GM21447 (cell line): ENCODE results near the gene MEAK7.

Source experiments
- ATAC-seq: cut with Tn5 transposase; IDR thresholded peaks from one replicate; pipeline ENCODE4 v1.9.1; 2021; ENCODE audit not compliant: unreplicated experiment

The MEAK7 gene

DNA sequence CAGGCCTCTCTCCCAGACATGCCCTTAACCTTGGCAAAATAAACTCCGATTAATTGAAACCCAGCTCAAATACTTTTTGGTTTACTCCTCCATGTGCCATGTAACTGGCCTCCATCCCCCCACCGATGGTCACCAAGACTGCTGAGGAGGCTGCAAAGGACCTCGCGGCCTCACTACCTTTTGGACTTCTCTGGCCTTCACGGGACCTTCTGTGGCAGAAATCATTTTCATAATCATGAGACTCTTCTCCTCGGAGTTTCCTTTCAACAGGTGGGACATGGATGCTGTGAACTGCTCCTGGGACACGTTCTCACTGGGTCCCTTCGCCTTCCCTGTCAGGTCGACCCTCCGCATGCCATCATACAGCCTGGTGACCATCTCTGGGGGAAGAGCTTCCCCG, 9.0 kb downstream of the MEAK7 start:
- no peak for ATAC-seq

DNA sequence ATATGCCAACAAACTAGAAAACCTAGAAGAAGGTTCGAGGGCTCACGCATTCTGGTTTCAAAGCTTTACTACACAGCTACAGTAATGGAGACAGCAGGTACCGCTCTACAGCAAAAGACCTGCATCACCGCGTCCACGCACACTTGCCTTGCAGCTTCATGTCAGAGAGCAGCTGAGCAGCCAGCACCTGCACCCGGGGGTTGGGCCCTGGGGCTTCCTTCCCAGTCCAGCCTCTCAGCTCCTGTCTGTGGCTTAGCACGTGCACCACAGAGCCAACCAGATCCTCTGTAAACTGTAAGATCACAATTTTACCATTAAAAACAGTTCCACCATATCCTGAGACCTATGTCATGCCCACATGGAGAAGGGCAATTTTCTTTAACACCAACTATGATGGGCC, 15.3 kb downstream of the MEAK7 start:
- ATAC-seq, result no peak

DNA sequence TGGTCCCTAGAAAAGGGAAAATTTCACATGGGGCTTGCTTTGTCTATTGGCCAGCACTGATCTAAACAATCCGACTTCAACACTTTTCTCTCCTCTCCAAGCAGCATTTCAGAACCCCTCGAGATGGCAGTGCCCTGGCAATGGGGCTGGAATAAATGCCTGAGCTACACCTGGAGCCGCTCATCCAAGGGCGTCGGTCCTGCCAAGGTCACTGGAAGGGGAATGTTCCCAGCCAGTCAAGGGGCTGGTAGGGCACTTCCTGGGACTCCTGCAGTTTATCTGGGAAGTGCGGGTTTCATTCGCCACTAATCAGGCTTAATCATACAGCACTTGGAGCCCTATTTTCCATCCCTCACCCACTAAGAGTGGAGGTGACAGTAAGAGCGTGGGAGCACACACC, 17.1 kb downstream of the MEAK7 start:
- ATAC-seq, result no peak

DNA sequence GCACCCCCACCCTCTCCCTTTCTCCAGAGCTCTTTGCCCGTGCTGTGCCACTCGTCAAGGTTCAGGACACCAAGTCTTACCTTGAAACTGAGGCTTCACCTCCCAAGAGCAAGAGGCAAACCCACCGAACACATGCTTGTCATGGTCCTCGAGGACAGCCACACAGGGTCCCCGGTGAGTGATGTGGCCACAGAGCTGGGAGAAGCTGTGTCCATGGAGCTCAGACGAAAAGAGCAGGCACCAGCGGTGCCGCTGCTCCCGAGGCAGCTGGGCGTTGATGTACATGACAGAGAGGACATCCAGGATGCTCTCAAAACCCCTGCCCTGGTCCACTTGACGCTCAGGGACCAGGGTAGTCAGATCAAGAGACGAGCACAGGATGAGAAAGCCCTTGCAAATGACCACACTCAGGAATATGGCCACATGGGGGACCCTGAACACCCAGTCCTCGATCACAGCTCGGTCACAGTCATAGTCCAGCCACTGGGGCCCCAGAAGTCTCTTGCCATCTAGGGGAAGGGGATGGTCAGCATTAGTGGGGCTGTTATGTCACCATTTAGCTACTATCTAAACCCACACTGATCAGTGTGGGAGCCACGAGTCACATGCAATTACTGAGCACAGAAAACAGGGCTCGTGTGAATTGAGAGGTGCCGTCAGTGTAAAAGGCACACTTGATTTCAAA, 17.8 kb downstream of the MEAK7 start:
- ATAC-seq, result no peak

DNA sequence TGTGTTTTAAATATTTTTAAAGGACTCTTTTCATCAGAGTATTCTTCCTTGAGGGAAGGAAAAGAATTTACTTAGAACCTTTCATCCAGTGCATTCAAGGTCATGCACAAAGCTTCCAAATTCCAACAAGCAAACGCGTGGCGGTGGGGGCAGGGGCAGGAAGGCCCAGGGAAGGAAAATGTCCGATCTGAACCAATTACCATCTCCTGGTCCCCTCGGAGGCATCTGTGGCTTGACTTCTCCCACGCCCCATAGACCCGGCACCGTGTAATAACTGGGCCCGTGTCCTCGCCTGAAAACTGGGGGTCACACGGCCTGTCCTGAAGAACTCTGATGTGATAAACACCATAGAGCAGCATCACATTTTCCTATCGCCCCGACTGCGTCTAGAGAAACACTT, 18.3 kb downstream of the MEAK7 start:
- ATAC-seq, result no peak

DNA sequence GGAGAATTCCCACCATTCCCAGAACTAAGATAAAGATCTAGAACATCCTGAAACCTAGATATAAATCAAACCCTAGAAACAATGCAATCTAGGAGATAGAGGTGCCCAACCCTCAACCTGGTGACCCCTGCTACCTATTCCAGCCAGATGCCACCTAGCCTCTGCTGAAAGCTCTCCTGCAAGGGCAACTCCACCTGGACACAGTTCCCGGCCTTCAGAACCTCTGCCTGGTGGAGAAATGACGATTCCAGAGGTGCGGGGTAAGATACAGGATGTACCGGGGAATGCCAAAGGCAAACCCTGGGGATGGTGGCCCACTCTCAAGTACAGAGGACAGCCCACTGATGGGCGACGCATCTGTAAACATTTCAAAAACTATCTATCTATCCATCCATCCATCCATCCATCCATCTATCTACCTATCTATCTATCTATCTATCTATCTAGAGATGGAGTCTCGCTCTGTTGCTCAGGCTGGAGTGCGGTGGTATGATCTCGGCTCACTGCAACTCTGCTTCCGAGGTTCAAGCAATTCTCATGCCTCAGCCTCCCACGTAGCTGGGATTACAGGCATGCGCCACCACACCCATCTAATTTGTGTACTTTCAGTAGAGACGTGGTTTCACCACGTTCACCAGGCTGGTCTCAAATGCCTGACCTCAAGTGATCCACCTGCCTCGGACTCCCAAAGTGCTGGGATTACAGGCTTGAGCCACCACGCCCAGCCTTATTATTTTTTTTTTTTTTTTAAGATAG, 19.0 kb downstream of the MEAK7 start:
- ATAC-seq, result no peak

DNA sequence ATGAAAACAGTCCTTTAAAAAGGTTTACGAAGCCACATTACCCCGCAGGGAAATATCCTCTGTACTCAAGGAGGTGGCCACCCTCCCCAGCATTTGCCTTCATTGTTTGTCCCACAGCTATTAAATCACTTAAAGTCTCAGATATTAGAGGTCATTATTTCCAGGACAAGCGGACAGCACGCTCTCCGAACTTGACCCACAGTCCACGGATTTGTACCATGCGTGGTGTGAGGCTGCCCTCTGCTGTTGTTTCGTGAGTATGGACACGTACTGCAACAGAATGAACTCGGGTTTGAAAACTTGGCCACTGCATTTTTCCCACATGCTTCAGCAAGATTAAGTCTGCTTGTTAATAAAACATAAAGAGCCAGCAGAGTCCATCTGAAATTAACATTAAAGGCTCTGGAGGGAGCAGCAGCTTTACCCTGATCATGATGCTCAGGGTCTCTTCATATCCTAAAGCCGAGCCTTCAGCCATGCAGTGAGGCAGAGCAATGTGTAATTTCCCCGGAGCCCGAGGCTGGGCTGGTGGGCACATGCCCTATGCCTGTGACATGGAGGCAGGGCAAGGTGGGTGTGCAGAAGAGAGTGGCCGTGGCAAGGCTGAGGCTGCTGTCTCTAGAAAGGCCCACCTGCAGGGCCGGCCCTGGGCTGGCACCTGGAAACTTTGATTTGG, 19.7 kb downstream of the MEAK7 start:
- no peak for ATAC-seq

DNA sequence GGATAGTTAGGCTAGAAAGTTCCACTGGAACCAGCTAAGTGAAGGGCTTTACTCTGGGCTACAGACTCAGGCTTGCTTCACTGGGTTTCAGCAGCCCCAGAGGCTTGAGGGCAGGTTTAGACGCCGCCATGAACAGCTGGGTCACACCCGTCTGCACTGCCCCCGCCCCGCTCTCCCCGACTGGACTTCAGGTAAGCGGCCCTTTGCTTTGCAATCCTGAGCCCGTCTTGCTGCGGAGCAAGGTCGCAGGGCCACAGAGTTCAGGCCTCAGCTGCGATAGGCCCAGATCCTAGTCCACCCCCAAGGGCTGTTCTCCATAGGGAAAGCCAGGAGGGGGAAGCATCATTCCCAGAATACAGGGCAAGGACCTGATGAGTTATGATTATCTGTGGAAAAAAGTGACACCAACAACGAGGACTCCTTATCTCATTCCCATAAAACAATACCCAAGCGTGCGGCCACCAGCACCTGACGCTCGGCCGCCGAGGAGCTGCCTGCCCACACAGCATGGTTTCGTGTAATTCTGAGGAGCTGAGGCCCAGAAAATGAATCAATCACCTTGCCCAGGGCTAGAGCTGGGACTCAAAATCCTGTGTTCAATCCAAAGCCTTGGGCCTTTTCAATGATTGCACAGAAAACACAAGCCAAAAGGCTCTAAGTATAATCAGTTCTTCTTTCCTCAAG, 20.4 kb downstream of the MEAK7 start:
- no peak for ATAC-seq

DNA sequence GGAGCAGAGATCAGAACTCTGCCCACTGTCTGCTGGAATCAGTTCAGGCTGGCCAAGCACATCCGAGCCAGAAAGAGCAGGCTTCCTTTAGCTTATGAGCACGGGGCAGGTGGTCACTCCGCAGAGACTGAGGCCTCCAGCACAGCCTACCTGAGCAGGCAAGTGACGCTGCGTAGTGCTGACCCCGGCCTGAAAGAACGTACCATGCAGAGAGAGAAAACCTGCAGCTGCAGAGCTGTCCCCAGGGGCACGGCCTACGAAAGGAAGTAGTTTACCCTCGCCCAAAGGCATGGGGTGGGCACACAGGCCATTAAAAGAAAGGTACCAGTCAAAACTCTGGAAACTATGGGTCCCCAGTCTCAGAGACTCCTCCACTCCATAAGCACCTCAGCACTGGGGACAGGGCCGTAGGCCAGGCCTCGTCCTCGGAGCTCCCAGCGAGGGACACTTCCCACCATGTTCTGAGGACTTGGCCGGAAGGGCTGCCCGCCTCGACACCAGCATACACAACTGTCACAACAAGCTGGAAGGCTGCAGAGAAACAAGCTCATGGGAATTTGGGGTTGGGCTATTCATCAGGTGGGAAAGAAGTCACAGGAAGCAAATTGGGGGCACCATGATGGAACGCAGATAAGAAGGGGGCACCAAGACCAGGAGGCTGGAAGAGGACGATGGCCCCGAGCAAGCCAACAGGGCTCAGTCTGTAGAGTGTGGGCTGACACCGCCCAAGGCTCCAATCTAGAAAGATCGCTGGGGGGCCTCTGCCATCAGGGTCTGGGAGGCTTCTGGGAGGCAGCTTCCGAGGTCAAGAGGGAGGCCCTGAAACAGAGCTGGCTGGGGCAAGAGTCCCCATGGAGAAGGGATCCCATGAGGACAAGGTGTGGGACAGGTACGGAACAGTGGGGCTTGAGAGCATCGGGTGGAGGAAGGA, 21.2 kb downstream of the MEAK7 start:
- ATAC-seq, result no peak

DNA sequence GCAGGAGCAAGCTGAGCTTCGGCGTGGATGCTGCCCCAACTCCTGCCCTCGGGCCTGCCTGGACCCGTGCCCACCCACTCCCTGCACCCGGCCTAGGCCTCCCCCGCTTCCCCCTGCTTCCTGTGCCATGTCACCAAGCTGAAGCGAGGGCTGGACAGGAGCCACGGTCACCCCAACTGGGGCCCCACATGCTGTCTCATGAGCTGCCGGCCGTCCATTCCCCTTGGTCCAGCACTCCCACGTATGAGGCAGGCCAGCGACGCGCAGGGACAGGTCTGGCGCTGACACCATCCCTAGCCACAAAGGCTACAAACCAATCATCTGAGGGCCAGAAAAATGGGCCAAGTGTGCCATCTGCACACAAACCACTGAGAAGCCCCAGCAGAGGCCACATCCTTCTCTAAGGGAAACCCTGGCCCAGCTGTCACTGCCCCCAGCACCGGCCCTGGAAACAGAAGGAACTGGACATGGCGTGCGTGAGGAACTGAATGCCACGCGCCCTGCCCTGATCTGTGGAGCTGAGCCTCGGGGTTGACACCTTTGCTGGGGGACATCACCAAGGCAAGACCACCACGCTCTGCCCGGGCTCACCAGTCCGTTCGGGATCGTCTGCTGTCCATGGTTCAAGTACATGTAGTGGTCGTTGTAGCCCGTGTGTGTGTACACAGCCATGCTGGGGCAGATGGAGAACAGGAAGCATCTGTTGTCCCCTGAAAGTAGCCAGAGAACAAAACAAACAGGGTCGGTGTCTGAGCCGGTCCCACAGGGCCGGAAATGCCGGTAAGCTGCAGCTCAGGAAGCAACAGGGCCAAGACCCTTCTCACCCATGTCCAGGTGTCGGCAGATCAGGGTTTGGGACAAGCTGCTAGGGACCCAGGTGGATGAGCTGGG, 22.2 kb downstream of the MEAK7 start:
- ATAC-seq, result no peak

DNA sequence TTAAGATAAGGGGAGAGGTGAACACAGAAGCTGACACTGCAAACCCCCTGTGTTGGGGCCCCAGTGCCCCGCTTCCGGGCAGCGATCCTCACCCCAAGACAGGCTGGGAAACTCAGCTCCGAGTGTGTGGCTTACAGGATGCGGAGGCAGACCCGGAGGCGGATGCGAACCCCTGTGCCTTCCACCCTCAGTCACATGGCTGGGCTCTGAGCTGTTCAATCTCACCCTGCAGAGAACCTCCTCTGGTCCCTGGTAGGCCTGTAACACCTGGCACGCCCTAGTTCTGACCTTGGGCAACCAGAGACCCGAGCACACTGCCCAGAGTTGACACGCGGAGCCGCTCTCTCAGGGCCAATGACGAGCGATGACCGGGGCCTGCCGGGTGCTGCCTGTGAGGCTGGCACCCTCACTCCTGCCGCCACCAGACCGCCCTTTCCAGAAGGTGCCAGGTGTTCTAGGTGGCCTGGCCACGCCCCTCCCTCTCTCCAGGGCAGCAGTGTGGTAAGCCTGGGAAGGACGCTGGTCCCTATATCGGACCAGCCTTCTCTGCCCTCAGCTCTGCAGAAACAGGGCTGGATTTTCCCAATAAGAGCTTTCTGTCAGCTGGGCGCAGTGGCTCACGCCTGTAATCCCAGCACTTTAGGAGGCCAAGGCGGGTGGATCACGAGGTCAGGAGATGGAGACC, 23.3 kb downstream of the MEAK7 start:
- ATAC-seq, result no peak

DNA sequence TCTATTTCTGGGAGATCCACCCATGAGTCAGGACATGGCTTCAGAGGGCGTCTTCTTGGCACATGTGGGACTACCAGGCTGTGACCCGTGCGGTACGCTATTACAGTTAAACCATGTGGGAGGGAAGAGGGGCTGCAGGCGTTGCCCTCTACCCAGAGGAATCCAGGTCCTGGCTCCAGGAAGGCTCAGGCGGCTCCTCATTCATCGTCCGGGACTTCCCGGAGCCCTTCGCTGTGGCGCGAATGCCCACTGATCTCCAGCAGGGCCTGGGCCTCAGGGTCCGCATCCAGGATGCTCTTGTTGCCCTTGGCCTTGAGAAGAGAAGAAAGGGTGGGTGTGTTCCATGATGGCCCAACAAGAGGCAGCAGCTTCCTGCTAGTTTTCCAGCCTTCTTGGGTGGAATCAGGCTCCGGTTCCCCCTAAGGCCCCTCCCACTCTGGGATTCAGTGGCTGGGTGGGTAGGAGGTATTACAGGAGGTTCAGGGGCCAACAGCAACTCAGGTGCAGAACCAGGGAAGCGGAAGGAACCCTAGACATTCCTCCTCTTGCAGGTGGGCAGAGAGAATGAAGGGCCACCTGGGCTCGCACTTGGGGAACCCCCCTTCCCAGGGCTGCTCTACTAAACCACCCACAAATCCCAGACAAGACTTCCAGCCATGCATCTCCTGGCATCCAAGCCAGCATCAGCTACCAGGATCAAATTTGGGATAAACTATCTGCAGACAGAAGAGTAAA, 24.6 kb downstream of the MEAK7 start:
- no peak for ATAC-seq

DNA sequence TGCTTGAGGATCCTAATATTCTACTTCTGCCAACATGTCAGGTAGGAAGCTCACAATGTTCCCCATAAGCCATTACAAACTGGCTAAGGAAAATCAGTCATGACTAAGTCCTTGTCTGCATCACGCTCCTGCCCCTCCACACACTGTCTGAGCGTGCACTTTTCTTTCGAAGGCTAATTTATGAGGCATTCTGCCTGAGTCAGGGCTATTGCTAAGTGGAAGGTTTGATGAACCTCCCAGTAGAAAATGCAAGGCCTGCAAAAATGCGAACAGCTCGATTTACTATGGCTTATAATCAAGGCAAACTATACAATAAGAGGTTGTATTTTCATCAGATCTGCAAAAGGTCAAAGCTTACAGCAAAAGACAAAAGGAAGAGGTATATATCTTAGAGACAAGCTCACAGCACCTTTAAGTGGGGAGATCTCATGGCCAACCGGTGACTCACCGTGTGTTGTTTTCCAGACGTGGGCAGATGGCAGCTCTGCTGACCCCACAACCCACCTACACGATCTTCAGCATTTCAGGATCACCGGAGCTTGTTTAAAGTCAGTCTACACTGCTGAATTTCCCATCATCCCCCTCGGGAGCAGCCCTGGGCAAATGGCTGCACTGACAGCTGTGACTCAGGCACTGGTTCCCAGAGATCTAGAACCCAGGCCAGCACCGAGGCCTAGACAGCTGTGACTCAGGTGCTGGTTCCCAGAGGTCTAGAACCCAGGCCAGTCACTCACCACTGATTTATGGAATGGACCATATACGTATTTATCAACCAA, 26.1 kb downstream of the MEAK7 start:
- no peak for ATAC-seq

DNA sequence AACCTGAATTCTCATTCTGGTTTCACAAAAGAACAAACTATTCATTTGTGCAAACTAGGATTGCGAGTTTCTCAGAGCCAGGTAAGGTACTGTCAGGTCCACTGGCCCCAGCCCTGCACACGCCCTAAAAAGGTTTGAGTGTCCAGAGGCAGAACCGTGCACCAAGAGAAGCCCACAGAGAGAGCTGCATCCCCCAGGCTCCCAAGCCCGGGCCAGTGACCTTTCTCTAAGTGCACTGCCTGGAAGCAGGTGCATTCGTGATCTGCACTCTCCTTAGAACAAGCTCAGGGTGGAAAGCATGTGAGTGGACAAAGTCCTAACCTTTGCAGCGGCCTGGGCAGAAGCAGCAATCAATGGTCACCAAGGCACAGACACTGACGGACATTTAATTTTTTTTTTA, 26.8 kb downstream of the MEAK7 start:
- no peak for ATAC-seq

DNA sequence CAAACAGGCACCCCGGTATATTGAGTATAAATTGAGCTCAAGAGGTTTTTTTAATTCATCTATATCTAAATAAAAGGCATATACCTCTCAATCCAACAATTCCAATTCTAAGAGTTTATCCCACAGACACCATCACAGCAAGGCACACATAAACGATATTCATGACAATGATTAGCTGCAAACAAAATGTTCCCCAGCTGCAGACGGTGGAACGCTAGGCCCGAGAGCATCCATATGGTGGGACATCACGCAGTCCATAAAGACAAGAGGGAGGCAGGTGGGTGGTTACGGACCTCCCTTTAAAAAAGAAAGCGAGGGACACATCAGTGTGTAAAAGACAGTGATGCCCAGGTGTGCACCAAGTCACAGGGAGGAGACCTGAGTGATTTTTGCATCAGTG, 28.1 kb downstream of the MEAK7 start:
- no peak for ATAC-seq

DNA sequence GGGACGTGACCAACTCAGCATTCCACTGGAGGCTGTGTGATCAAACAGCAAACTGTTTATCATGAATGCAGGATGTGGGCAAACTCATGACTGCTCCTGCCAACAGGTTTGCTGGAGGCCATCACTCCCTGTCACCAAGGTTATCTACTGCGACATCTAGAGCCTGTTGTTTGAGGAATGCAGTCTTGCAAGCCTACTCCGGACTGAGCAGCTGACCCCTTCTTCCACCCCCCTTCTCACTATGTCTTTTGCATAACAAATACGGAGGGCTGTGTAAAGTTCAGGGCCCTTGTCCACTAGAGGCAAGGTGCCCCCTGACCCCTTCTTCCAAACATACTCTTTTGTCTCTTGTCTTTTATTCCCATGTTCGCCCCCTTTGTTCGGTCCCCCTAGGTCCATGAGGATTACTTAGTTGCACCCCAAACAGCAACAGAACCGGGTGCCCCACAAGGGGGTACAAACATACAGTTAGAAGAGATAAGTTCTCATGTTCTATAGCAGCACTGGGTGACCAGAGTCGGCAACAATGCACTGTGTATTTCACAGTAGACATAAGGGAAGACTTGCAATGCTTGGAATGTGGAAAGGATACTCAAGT, 28.7 kb downstream of the MEAK7 start:
- ATAC-seq, result no peak

DNA sequence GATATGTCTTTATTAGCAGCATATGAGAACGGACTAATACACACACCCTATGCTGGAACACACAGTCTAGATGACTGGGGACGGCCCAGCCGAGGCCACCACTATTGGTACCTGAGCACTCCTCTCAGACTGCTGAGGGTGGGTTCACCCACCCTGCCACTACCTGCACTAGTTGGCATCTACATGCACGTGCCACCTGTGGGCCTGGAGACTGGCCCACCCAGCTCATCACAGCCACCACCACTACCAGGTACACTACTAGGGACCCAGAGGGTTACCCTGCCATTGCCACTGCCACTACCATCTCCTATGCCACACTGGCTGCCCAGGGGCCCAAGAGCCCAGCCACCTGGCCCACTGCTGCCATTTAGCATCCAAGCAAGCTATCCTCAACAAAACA, 32.5 kb downstream of the MEAK7 start:
- no peak for ATAC-seq
